ENCODE data around the gene CALN1. TPM values are rescaled to one million over a fixed set of nuclear protein-coding genes. Genes with fewer than 3 reads are reported as not detected.

CALN1 gene
- polyA plus RNA-seq, 1 donor from 2014 or later, result 7.8 TPM

- Histone ChIP-seq H3K36me3 (ENCODE audit: insufficient read depth, low read length) (no peaks in the 10 kb centered on the region), H2AFZ (ENCODE audit: low read depth, low read length) (no peak overlapping the region), H3K4me2 (ENCODE audit: low read length) (no peak overlapping the region), H3K4me3 (ENCODE audit: low read length) (no peak overlapping the region), H3K27ac (ENCODE audit: low read length) (no peak overlapping the region), H3K9ac (ENCODE audit: low read length) (no peak overlapping the region), H3K9me3 (ENCODE audit: low read length) (no peaks in the 10 kb centered on the region), H3F3A (ENCODE audit: insufficient read depth, low read length, poor library complexity, severe bottlenecking) (no peaks in the 10 kb centered on the region), H4K20me1 (ENCODE audit: insufficient read depth) (no peaks in the 10 kb centered on the region), H3K9me2 (ENCODE audit: insufficient read depth, low read length) (no peaks in the 10 kb centered on the region), H3K79me2 (replicated peaks; ENCODE audit: insufficient read depth, low read length) (no peaks in the 10 kb centered on the region), H3K27me3 (ENCODE audit: insufficient read depth, low read depth, low read length) (no peaks in the 10 kb centered on the region)
- no peak for TF ChIP-seq MXI1 (conservative IDR thresholded peaks at IDR 0.05; ENCODE audit: poor library complexity, severe bottlenecking)
- no peak for TF ChIP-seq RAD21 (conservative IDR thresholded peaks at IDR 0.05)
- TF ChIP-seq SMC3 (conservative IDR thresholded peaks at IDR 0.05; ENCODE audit: poor library complexity), result no peak
- TF ChIP-seq EP300 (conservative IDR thresholded peaks at IDR 0.05; ENCODE audit: poor library complexity, severe bottlenecking), result no peak
- TF ChIP-seq CTCF (IDR thresholded peaks at IDR 0.05; ENCODE audit: poor library complexity, severe bottlenecking), result no peak
- TF ChIP-seq POLR2AphosphoS5 (IDR thresholded peaks at IDR 0.05), result no peak
- TF ChIP-seq, protein P1, sequence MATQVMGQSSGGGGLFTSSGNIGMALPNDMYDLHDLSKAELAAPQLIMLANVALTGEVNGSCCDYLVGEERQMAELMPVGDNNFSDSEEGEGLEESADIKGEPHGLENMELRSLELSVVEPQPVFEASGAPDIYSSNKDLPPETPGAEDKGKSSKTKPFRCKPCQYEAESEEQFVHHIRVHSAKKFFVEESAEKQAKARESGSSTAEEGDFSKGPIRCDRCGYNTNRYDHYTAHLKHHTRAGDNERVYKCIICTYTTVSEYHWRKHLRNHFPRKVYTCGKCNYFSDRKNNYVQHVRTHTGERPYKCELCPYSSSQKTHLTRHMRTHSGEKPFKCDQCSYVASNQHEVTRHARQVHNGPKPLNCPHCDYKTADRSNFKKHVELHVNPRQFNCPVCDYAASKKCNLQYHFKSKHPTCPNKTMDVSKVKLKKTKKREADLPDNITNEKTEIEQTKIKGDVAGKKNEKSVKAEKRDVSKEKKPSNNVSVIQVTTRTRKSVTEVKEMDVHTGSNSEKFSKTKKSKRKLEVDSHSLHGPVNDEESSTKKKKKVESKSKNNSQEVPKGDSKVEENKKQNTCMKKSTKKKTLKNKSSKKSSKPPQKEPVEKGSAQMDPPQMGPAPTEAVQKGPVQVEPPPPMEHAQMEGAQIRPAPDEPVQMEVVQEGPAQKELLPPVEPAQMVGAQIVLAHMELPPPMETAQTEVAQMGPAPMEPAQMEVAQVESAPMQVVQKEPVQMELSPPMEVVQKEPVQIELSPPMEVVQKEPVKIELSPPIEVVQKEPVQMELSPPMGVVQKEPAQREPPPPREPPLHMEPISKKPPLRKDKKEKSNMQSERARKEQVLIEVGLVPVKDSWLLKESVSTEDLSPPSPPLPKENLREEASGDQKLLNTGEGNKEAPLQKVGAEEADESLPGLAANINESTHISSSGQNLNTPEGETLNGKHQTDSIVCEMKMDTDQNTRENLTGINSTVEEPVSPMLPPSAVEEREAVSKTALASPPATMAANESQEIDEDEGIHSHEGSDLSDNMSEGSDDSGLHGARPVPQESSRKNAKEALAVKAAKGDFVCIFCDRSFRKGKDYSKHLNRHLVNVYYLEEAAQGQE (IDR thresholded peaks at IDR 0.05; ENCODE audit: borderline replicate concordance), result no peak
- no peak for TF ChIP-seq EZH2 (IDR thresholded peaks at IDR 0.05; ENCODE audit: borderline replicate concordance, insufficient read depth, low read length, poor library complexity, severe bottlenecking)
- no peak for TF ChIP-seq TAF1 (IDR thresholded peaks at IDR 0.05; ENCODE audit: low read depth)
Measured at GRCh38 chr7:72391821-72392377, 20.2 kb downstream of the CALN1 start.

GRCh38 chr7:72386118-72386517 is 26.0 kb downstream of the CALN1 start:
- no peak overlapping the region for H3K27ac ChIP-seq (ENCODE audit: low read length)
- H3K9ac ChIP-seq (ENCODE audit: low read length), result no peak overlapping the region
- H3K27me3 ChIP-seq (ENCODE audit: insufficient read depth, low read depth, low read length), result no peaks in the 10 kb centered on the region
- H3K9me2 ChIP-seq (ENCODE audit: insufficient read depth, low read length), result no peaks in the 10 kb centered on the region
- no peak overlapping the region for H2AFZ ChIP-seq (ENCODE audit: low read depth, low read length)
- no peak overlapping the region for H3K4me3 ChIP-seq (ENCODE audit: low read length)
- H3K4me2 ChIP-seq (ENCODE audit: low read length), result no peak overlapping the region
- TF ChIP-seq EZH2 (IDR thresholded peaks at IDR 0.05; ENCODE audit: borderline replicate concordance, insufficient read depth, low read length, poor library complexity, severe bottlenecking) (no peak), POLR2AphosphoS5 (IDR thresholded peaks at IDR 0.05) (no peak), SMC3 (conservative IDR thresholded peaks at IDR 0.05; ENCODE audit: poor library complexity) (no peak), MXI1 (conservative IDR thresholded peaks at IDR 0.05; ENCODE audit: poor library complexity, severe bottlenecking) (no peak)
- TF ChIP-seq, protein P1 (IDR thresholded peaks at IDR 0.05; ENCODE audit: borderline replicate concordance), result no peak
- H3K79me2 ChIP-seq (replicated peaks; ENCODE audit: insufficient read depth, low read length), result no peaks in the 10 kb centered on the region
- no peaks in the 10 kb centered on the region for H3K9me3 ChIP-seq (ENCODE audit: low read length)
- no peaks in the 10 kb centered on the region for H4K20me1 ChIP-seq (ENCODE audit: insufficient read depth)
- no peaks in the 10 kb centered on the region for H3F3A ChIP-seq (ENCODE audit: insufficient read depth, low read length, poor library complexity, severe bottlenecking)
- no peaks in the 10 kb centered on the region for H3K36me3 ChIP-seq (ENCODE audit: insufficient read depth, low read length)

All from neural cell (in vitro differentiated cells).